ENCODE data around the gene KIF3C.
"Not testable (repeated sequence)": the region's sequence is repeated elsewhere in the genome, so short reads cannot be mapped to it uniquely, and the experiment has no call there.

KIF3C gene

DNA sequence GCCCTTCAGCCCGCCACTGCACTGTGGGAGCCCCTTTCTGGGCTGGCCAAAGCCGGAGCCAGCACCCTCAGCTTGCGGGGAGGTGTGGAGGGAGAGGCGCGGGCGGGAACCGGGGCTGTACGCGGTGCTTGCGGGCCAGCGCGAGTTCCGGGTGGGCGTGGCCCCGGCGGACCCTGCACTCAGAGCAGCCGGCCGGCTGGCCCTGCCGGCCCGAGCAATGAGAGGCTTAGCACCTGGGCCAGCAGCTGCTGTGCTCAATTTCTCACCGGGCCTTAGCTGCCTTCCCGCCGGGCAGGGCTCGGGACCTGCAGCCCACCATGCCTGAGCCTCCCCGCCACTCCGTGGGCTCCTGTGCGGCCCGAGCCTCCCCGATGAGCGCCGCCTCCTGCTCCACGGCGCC is 66.9 kb downstream of the KIF3C start:
- DNase-seq = not testable (repeated sequence)

DNA sequence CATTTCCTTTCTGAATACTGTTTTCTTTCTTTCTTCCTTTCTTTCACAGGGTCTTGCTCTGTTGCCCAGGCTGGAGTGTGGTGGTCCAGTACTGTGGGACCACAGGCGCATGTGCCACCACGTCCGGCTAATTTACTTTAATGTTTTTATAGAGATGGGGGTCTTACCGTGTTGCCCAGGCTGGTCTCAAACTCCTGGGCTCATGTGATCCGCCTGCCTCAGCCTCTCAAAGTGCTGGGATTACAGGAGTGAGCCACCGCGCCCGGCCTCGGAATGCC is 68.7 kb downstream of the KIF3C start:
- DNase-seq = not testable (repeated sequence)

DNA sequence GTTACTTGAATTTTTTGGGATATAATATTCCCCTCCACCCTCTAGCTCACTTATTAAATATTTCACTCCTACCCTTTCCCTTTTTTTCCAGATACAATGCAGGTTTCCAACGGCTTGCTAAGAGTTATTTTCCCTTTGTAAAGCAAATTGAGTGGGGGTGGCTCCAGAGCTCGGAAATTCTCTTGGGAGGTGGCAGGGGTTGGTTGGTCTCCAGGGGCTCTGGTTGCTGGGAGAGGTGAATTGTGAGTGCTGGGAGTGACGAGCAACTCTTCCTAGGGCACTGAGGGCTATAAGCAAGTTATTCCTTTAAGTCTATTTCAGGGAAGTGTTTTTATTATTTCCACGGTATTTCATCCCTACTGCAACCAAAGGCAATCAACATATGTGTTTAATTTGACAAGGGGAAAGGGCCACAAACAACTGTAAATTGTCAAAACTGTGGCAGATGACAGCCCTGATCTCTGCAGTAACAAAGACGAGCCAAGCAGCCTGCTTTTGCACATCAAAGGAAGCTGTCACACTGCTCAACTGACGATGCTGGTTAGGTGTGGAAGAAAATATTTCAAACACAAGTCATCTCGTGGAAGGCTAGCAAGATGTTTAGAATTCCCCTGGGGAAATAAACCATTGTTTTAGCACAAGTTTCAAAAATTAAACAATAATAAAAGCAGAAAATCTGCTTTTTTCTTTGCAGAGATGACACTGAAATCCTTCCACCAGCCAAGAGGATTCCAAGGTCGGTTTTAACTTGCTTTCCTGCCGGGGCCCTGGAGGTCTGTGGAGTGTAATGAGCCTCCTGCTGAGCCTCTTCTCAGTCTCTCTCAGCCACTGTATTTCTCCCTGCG is 69.2 kb downstream of the KIF3C start:
- no peak for DNase-seq

DNA sequence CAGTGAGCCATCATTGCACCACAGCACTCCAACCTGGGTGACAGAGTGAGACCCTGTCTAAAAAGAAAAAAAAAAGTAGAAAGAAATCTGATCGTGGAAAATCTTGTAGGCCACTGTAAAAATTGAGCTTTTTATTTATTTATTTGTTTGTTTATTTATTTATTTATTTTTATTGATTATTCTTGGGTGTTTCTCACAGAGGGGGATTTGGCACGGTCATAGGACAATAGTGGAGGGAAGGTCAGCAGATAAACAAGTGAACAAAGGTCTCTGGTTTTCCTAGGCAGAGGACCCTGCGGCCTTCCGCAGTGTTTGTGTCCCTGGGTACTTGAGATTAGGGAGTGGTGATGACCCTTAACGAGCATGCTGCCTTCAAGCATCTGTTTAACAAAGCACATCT is 72.7 kb downstream of the KIF3C start:
- not testable (repeated sequence) for DNase-seq

DNA sequence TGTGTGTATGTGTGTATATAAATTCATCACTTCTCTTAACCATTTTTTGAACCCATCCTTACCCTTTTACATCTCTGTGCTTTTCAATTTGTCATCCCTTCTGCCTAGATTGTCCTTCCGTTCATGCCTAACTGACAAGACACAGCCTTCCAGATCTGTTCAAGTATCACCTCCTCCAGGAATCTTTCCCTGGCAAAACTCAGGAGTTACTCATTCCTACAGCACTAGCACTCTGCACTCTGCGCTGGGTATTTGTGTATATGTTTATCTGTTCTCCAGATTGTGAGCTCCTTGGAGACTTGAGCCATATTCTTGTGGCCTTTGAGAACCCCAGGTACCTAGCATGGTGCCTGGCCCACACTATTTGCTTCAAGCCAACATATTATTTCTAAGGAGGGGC is 77.2 kb downstream of the KIF3C start:
- DNase-seq = no peak

GRCh38 chr2:25903216-25903776 is 79.0 kb downstream of the KIF3C start:
- no peak for DNase-seq

- no peak for DNase-seq
Observed at GRCh38 chr2:25899404-25899970, 82.8 kb downstream of the KIF3C start.

- DNase-seq = no peak
Observed at GRCh38 chr2:25897506-25897905, 84.8 kb downstream of the KIF3C start.

DNA sequence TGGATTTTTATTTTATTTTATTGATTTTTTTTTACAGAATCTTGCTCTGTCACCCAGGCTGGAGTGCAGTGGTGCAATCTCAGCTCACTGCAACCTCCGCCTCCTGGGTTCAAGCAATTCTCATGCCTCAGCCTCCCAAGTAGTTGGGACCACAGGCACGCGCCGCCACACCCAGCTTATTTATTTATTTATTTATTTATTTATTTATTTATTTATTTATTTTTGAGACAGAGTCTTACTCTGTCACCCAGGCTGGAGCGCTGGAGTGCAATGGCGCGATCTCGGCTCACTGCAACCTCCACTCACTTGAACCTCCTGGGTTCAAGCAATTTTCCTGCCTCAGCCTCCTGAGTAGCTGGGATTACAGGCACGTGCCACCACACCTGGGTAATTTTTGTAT is 86.0 kb downstream of the KIF3C start:
- not testable (repeated sequence) for DNase-seq

GRCh38 chr2:25895610-25896009 is 86.7 kb downstream of the KIF3C start:
- DNase-seq = no peak

DNA sequence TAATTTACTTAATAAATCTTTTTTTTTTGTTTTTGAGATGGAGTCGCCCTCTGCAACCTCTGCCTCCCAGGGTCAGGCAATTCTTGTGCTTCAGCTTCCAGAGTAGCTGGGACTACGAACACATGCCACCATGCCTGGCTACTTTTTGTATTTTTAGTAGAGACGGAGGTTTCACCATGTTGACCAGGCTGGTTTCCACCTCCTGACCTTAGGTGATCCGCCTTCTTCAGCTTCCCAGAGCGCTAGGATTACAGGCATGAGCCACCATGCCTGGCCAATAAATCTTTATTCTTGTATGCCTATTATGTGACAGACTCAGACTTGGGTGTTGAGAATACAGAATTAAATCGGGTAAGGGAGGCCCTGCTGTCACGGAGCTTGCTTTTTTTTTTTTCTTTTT is 87.3 kb downstream of the KIF3C start:
- DNase-seq = no peak

- no peak for DNase-seq
Observed at GRCh38 chr2:25894135-25894830, 88.0 kb downstream of the KIF3C start.

DNA sequence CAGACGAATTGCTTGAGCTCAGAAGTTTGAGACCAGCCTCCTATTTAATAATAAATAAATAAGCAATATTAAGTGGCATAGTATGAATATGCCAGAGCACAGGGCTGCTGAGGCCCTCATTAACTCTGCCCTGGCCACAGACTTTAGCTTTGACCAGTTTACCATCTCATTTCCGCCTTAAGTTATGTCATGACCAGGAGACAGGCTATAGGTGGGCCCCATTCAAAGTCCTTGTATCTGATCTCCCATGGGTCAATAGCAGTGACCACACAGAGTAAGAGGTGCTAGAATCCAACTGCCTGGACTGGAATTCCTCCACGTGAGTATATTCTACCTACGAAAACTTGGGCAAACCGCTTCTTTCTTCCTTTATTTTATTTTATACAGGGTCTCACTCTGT is 90.6 kb downstream of the KIF3C start:
- no peak for DNase-seq

- no peak for DNase-seq
Observed at GRCh38 chr2:25887624-25888242, 94.6 kb downstream of the KIF3C start.

GRCh38 chr2:25885933-25886332 is 96.4 kb downstream of the KIF3C start:
- DNase-seq = no peak

GRCh38 chr2:25881764-25882163 is 100.5 kb downstream of the KIF3C start:
- DNase-seq = no peak

DNA sequence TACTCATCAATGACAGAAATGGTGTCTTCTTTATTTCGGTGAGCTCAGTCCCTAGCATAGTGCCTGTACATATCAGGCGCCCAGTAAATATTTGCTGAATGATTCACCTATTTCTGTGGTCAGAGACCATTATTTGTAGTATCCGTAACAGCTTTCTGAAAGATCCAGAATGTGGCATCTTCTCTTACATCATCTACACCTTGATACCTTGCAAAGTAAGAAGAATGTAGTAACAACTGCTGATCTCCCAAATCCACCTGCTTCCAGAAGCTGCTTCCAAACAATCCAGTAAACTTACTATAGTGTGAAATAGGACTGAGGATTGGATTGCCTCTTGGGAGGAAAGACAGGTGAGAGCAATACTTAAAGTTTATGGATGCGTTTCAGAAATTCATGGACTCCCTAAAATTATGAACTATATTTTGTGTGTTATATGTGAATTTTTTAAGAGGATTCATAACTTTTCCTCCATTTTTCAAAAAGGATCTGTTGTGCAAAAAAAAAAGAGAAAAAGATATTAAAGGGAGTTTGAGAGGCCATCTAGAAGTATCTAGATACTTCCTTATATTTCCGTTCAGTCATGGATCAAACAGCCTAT is 103.1 kb downstream of the KIF3C start:
- DNase-seq = no peak

GRCh38 chr2:25878361-25879132 is 103.8 kb downstream of the KIF3C start, which contains the start of gene ASXL2:
ASXL2 (minus strand) TSS chr2:25878487; CDS start chr2:25878222, 265 bp downstream.
- peak; percentile 98 for DNase-seq

- peak; percentile 56 for DNase-seq
Observed at GRCh38 chr2:25877431-25878360, 104.6 kb downstream of the KIF3C start.

Data from activated naive CD4-positive, alpha-beta T cell treated with Interleukin-2 at 50 U/mL for 16 hours (primary cell).